GM12872 (cell line): ENCODE results near the gene GAD1.

ENCODE experiments used
- CTCF ChIP-seq: IDR thresholded peaks from 3 replicates; pipeline ENCODE4 v1.5.1; 2011; ENCODE audit warnings: low read depth, mild to moderate bottlenecking, low read length, moderate library complexity; ENCODE audit not compliant: insufficient read depth

GAD1 gene

DNA sequence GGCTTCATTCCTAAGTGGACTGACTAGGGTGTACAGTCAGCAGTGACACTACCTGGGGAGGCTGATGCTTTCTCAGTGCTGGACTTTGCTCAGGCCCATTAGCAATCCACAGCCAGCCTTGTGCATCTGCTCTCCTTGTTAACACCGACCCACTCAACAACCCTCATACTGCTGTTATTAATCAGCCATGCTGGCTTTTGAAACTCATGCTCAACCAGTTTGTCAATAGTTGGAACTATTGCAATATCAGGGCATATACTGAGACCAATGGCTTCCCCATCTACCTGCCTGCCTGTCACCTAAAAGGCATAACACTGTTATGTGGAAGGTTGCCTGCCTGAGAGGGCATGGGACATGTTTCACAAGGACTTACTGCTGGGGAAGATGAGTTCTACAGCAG, 39.4 kb downstream of the GAD1 start:
- TF ChIP-seq CTCF: no peak

DNA sequence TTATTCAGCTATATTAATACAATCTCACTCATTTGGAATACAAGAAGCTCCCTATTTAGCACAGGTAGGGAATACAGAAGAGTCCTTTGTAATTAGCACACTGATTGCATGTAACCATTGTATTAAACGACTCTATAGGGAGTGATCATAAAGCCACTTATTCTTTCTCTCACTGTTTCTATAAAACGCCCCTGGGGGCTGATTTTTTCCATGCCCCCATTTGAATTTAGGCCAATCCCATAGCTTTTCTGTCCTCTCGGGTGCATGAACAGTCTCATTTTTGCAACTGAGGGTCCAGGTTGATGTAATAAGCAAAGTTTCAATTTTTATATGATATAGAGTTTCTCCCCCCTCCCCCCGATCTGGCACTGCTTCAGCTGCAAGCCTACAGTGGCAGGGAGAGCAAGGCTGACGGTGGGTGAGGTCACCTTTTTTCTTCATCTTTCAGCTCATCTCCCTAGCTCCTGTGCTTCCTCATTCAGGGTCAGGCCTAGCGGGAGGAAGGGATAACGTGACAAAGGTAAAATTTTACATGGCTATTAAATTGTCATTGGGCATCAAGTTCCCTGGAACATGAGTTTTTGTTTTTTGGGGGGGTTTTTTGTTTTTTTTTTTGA, 45.7 kb downstream of the GAD1 start:
- TF ChIP-seq CTCF: no peak

DNA sequence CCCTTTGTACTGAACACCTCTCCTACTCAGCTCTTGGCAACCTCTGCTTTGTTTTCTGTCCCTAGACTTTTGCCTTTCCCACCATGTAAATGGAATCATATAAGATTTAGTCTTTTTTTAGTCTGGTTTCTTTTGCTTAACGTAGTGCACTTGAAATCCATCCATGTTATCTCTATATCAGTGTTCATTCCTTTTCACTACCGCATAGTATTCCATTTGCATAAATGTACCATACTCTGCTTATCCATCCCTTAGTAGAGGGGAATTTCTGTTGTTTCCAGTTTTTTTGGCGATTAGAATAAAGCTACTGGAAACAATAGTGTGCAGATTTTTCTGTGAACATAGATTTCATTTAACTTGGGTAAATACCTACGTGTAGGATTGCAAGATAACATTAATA, 46.4 kb downstream of the GAD1 start:
- no peak for TF ChIP-seq CTCF

DNA sequence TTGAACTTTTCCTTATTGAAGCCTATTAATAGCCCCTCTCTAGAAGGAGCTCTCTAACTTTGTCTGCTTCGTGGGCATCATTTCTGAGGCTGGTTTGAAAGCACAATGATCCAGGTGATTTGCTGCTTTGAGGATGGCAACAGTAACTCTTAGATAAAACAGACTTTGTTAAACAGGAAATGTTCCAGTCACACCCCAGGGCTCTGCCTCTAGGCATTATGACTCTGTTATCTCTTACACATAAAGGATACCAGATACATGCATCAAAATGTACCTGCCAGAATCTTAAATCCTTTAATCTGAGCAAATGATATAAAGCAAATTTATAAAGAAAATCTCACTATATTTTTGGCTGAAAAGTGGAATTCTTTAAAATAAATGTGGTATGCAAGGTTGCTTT, 52.3 kb downstream of the GAD1 start:
- no peak for TF ChIP-seq CTCF

DNA sequence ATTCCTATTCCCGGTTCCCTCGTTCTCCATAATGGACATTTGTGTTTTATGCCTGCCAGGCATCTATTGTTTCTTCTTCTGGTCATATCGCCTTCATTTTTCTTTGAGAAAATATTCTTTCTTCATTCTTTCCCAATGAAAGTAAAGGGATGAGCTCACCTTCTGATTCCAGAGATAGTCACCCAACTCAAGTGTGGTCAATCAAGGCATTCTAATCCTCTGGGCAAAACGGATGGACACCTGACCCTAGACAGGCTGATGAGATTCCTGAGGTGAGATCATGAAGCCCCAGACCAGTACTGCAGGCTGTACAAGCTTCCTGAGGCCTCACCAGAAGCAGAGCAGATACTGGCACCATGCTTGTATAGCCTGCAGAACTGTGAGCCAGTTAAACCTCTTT, 52.8 kb downstream of the GAD1 start:
- TF ChIP-seq CTCF: no peak

GRCh38 chr2:170873035-170873692, 56.5 kb downstream of the GAD1 start:
- TF ChIP-seq CTCF: peak; percentile 99

DNA sequence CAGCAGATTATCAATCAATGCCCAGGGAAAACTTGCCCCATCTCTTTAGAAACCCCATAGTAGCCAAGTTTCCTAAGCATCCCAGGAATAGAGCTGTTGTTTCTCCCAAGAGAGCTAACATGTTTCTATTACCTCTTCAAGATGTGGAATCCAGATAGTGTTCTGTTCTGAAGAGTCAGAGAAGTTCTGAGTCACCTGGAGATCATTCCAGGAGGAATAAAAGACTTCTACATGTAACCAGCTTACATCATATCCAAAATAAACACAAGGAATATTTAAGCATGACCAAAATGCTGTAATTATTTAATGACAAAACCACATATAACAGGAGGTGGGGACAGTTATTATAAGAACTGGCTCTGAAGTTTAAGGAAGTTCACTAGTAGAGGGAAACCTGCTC, 61.4 kb downstream of the GAD1 start:
- no peak for TF ChIP-seq CTCF
